ENCODE results near the gene SNAP29.

SNAP29 gene

DNA sequence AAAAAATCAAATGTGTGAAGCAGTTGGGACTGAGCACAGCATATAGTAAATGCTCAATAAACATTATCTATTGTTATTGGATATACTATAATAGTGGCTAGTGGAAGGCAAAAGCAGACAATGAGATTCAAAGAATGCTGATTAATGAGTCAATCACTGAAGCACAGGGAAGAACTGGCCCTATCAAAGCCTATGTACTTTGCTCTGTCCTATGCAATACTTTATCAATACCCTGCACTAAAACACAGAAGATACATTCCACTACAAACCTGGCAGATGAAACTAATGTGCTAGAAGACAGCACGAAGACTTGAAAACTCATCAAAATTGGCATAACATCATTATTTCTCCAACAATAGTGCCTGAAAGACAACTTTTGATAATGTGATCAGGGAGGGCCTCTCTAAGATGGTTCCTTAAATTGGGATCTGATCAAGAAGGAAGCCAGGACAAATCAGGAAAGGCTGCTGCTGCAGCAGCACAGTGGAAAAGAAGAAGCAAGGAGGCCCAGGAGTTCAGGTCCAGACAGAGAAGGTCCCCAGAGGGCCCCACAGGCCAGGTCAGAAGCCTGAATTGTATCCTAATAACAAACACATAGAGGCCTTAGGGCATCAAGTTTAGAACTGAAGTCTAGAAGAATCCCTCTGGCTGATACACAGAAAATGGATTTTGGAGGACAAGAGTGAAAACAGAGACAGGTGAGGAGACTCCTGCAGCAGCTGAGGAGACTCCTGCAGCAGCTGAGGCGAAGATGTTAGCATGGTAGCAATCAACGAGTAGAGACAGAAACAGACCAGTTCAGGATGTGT is 18.8 kb upstream of the SNAP29 start:
- no peak overlapping the region for H2AFZ ChIP-seq
- TF ChIP-seq, protein P1, sequence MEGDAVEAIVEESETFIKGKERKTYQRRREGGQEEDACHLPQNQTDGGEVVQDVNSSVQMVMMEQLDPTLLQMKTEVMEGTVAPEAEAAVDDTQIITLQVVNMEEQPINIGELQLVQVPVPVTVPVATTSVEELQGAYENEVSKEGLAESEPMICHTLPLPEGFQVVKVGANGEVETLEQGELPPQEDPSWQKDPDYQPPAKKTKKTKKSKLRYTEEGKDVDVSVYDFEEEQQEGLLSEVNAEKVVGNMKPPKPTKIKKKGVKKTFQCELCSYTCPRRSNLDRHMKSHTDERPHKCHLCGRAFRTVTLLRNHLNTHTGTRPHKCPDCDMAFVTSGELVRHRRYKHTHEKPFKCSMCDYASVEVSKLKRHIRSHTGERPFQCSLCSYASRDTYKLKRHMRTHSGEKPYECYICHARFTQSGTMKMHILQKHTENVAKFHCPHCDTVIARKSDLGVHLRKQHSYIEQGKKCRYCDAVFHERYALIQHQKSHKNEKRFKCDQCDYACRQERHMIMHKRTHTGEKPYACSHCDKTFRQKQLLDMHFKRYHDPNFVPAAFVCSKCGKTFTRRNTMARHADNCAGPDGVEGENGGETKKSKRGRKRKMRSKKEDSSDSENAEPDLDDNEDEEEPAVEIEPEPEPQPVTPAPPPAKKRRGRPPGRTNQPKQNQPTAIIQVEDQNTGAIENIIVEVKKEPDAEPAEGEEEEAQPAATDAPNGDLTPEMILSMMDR (IDR thresholded peaks at IDR 0.05) = no peak
- no peak overlapping the region for H3K4me3 ChIP-seq (ENCODE audit: low read depth, low read length)

DNA sequence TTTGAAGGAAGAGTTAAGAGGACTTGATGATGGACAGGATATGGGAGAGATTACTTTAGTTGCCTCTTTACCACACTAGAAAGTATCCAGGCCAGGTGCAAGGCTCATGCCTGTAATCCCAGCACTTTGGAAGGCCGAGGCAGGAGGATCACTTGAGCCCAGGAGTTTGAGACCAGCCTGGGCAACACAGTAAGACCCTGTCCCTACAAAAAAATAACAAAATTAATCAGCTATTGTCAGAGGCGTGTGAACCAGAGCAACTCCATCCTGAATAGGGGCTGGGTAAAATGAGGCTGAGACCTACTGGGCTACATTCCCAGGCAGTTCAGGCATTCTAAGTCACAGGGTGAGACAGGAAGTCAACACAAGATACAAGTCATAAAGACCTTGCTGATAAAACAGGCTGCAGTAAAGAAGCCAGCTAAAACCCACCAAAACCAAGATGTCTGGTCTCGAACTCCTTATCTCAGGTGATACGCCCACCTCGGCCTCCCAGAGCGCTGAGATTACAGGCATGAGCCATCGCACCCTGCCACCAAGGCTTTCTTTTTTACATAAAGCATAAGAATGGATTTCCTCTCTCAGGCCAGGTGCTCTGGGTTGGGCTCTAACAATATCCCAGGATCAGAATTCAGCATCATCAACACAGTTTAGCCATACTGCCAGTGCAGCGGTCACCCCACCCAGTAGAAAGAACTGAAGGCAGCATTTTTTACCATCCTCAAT is 18.0 kb upstream of the SNAP29 start:
- no peaks in the 10 kb centered on the region for H3K9me3 ChIP-seq (ENCODE audit: control insufficient read depth, low read length)
- H3K4me2 ChIP-seq (ENCODE audit: low read length) = no peak overlapping the region
- no peak overlapping the region for H3K4me3 ChIP-seq (ENCODE audit: low read depth, low read length)
- no peaks in the 10 kb centered on the region for H3K27me3 ChIP-seq (ENCODE audit: control insufficient read depth, insufficient read depth, low read length)
- TF ChIP-seq, protein P1 (IDR thresholded peaks at IDR 0.05) = no peak
- H3K79me2 ChIP-seq = peaks cover 20% of the 10 kb centered on the region
- no peak overlapping the region for H2AFZ ChIP-seq
- no peaks in the 10 kb centered on the region for H3K36me3 ChIP-seq (ENCODE audit: control insufficient read depth, insufficient read depth, low read length)
- no peaks in the 10 kb centered on the region for H3K4me1 ChIP-seq
- no peak overlapping the region for H3K9ac ChIP-seq
- H3K27ac ChIP-seq = no peak overlapping the region

More for the DNA sequence above, 18.8 kb upstream of the SNAP29 start:
- Histone ChIP-seq H3K27me3 (ENCODE audit: control insufficient read depth, insufficient read depth, low read length) (no peaks in the 10 kb centered on the region), H3K36me3 (ENCODE audit: control insufficient read depth, insufficient read depth, low read length) (no peaks in the 10 kb centered on the region), H3K4me2 (ENCODE audit: low read length) (no peak overlapping the region), H3K79me2 (peaks cover 16% of the 10 kb centered on the region), H3K27ac (no peak overlapping the region), H3K9me3 (ENCODE audit: control insufficient read depth, low read length) (no peaks in the 10 kb centered on the region), H3K9ac (no peak overlapping the region), H3K4me1 (no peaks in the 10 kb centered on the region)

DNA sequence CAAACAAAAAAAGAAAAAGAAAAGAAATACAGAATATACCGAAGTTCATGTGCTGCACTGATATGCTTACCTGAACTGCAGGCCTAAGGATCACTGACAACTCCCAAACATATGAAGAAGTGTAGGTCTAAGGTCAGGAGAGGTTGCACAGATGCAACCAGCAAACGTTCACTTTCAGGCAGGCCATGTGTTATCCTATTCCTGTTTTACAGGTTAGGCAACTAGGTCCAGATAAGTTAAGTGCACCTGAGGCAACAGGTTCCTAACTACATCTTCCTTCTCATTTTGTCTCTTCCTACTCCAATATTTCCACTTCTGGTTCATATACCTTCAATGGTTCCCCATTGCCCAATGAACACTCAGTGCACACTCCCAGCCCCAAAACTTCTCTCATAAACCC is 15.3 kb upstream of the SNAP29 start:
- Histone ChIP-seq H3K9ac (no peak overlapping the region), H2AFZ (no peak overlapping the region), H3K4me2 (ENCODE audit: low read length) (no peak overlapping the region), H3K79me2 (peaks cover 23% of the 10 kb centered on the region), H3K9me3 (ENCODE audit: control insufficient read depth, low read length) (no peaks in the 10 kb centered on the region), H3K27ac (no peak overlapping the region), H3K36me3 (ENCODE audit: control insufficient read depth, insufficient read depth, low read length) (no peaks in the 10 kb centered on the region), H3K4me3 (ENCODE audit: low read depth, low read length) (no peak overlapping the region), H3K27me3 (ENCODE audit: control insufficient read depth, insufficient read depth, low read length) (no peaks in the 10 kb centered on the region), H3K4me1 (no peaks in the 10 kb centered on the region)
- TF ChIP-seq, protein P1 (IDR thresholded peaks at IDR 0.05) = no peak

DNA sequence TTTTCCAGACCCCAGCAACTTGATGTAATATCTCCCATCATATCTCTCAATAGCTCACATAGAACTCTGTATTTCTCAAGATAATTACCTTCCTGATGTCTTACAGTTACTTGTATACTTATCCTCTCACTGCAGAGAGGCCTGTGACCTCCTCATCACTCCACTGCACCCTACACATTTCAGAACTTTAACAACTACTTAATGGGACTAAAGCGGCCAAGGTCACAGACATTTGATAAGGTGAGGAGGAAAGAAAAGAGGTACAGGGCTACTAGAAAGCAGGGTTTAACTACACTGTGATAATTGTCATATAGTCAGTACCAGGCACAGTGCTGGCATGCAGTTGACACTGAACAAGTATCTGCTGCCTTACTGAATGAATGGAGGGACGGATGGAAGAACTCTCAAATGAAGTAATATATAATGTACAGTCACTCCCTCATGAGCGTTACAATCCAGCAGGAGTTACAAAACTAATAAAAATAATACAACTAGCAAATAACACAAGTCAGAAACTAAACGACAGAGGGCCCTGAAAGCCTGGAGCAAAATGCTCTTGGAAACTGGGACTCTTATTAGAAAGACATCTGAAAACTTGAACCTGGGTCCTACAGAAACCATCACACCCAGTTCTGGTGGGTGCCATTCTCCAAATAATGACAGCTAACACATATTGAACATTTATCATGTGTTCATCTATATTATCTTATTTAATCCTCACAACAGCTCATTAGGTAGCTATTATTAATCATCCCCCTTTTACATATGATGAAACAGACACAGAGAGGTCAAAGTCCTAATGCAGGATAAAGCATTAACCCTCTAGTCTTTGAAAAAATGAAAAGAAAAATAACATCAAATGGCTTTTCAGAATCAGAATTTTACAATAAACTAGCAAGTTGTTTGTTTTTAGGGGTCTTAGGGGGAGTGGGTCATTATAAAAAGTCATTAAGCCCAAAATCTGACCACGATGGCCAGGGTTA is 14.5 kb upstream of the SNAP29 start:
- H3K79me2 ChIP-seq = peaks cover 27% of the 10 kb centered on the region
- H3K36me3 ChIP-seq (ENCODE audit: control insufficient read depth, insufficient read depth, low read length) = no peaks in the 10 kb centered on the region
- H3K4me1 ChIP-seq = no peaks in the 10 kb centered on the region
- H3K9ac ChIP-seq = no peak overlapping the region
- H3K4me3 ChIP-seq (ENCODE audit: low read depth, low read length) = no peak overlapping the region
- TF ChIP-seq, protein P1 (IDR thresholded peaks at IDR 0.05) = no peak
- no peak overlapping the region for H3K4me2 ChIP-seq (ENCODE audit: low read length)
- no peak overlapping the region for H2AFZ ChIP-seq
- H3K9me3 ChIP-seq (ENCODE audit: control insufficient read depth, low read length) = no peaks in the 10 kb centered on the region
- no peaks in the 10 kb centered on the region for H3K27me3 ChIP-seq (ENCODE audit: control insufficient read depth, insufficient read depth, low read length)
- H3K27ac ChIP-seq = no peak overlapping the region

Data from parathyroid adenoma (tissue), 2 donors.